Skeletal muscle tissue (tissue), 4 donors: ENCODE data around the gene PRSS27. TPM values are rescaled to one million over a fixed set of nuclear protein-coding genes. Genes with fewer than 3 reads are reported as not detected.

Experiments used
- H3K27ac ChIP-seq: one replicate; pipeline ENCODE4 v1.7.0; 2013; ENCODE audit warnings: mild to moderate bottlenecking, low read depth, low read length, inconsistent platforms
- H3K27me3 ChIP-seq, 3 donors: one replicate each; pipeline ENCODE4 v1.7.0; 2013; ENCODE audit warnings: low read length in 3 of 3; ENCODE audit not compliant: control insufficient read depth in 3 of 3, insufficient read depth in 3 of 3
- H3K36me3 ChIP-seq, 3 donors: one replicate each; pipeline ENCODE4 v1.7.0; 2013; ENCODE audit warnings: low read length in 3 of 3; ENCODE audit not compliant: control insufficient read depth in 3 of 3, insufficient read depth in 3 of 3
- H3K4me1 ChIP-seq, 3 donors: one replicate each; pipeline ENCODE4 v1.7.0; 2013; ENCODE audit warnings: low read length in 3 of 3, mild to moderate bottlenecking in 3 of 3; ENCODE audit not compliant: control insufficient read depth in 3 of 3, insufficient read depth in 3 of 3
- H3K4me3 ChIP-seq, 3 donors: one replicate each; pipeline ENCODE4 v1.7.0; 2013; ENCODE audit warnings: low read length in 3 of 3
- H3K9ac ChIP-seq, 3 donors: one replicate each; pipeline ENCODE4 v1.7.0; 2013; ENCODE audit warnings: low read length in 3 of 3, mild to moderate bottlenecking in 3 of 3, moderate library complexity in 2 of 3, low read depth in 1 of 3
- H3K9me3 ChIP-seq, 3 donors: one replicate each; pipeline ENCODE4 v1.7.0; 2013; ENCODE audit warnings: low read length in 3 of 3; ENCODE audit not compliant: control insufficient read depth in 3 of 3
- total RNA-seq: library from RNA; depleted of rRNA; stranded (reverse); fragments of >200 nt; gene quantifications from one replicate; pipeline ENCODE4 v1.2.3, GENCODE V29; 2014
- donor health status: Osteomylitis.

The PRSS27 gene
- total RNA-seq, 1 donor from 2014 or later, result not detected

DNA sequence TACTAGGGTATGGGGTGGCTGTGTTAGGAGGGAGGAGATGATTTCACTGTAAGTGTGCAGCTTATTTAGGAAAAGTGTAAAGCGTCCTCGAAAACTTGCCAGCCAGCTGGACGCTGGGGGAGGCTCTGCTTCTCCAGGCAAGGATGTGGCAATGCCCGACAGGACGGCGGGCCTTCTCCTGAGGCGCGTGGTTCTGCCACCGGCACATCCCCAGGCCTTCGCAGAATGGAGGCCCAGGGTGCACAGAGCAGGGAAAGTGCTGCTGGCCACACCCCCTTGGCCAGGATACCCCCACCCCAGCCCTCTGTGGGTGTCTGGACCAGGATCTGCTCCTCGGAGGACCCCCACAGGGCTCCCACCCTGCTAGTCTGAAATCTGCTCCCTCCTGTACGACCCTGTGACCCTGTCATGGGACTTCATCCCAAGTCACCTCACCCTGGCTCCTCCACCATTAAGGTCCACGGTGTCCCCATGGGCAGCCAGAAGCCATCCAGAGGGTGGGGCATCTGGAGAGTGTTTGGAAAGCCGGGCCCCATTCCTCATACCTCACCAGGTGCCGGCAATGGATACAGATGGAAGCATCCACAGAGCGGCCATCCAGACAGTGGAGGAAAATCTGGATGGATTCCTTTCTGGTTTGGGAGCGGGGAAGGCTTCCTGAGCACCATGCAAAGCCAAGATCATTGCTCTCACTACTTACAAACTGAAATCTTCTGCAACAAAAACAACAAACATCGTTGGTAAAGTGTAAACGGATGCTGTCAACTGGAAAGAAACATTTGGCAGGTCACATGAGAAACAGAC, 23.2 kb upstream of the PRSS27 start:
- H3K9ac ChIP-seq, result no peak overlapping the region
- H3K9me3 ChIP-seq, result no peaks in the 10 kb centered on the region
- H3K4me3 ChIP-seq, result no peak overlapping the region
- H3K36me3 ChIP-seq, result no peaks in the 10 kb centered on the region
- no peak overlapping the region for H3K27ac ChIP-seq
- no peaks in the 10 kb centered on the region for H3K4me1 ChIP-seq
- H3K27me3 ChIP-seq, result peaks cover 7 to 15% (median 12%) of the 10 kb centered on the region in 3 donors

DNA sequence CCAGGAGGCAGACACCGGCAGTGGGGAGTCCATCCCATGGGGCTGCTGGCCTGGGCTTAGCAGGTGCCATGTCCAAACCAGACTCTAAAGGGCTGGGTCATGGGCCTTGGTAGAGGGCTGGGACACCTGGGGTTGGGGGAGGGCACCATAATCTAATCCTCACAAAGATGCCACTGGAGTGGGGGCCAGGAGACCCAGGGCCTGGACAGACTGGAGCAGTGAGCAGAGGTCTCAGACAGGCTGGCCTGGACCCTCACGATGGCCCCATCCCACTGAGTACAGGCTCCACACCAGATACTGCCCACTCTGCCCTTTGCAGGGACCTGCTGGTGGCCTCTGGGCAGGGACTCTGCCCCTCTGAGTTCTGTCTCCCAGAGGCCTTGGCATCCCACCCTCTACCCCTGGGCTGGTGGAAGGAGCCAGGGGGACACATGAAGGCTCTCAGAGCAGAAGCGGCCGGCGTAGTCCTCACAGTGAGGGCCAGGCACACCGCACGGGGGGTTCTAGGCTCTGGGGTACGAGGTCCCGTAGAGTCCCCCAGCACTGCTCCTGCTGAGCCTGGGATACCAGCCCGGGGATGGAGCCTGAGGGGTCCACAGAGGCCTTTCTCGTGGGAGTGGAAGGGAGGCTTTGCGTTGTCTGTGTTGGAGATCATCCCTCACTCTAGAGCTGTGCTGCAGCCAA, 22.4 kb upstream of the PRSS27 start:
- Histone ChIP-seq H3K9ac (no peak overlapping the region), H3K4me1 (no peaks in the 10 kb centered on the region)

DNA sequence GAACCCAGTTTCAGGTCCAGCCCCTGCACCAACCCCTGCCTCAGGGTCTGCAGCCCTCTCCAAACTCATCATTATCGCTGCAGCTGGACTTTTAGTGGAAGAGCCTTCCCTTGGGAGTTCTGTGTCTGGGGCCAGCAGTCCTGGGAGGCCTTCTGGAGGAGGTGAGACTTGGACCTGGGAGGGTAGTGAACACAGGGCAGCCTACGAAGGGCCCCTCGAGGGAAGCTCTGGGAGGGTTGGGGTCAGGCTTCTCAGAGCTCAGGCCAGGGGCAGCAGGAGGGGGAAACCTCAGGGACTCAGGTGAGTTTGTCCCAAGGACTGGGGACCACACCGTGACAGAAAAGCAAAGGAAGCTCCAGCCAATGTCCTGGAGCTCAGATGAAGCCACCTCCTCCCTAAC, 21.1 kb upstream of the PRSS27 start:
- Histone ChIP-seq H3K4me1 (no peaks in the 10 kb centered on the region), H3K27me3 (peaks cover 23 to 26% (median 23%) of the 10 kb centered on the region in 3 donors), H3K9me3 (no peaks in the 10 kb centered on the region), H3K36me3 (no peaks in the 10 kb centered on the region), H3K4me3 (no peak overlapping the region), H3K27ac (no peak overlapping the region), H3K9ac (no peak overlapping the region)

More for the DNA sequence above, 22.4 kb upstream of the PRSS27 start:
- no peak overlapping the region for H3K27ac ChIP-seq
- no peak overlapping the region for H3K4me3 ChIP-seq
- H3K36me3 ChIP-seq, result no peaks in the 10 kb centered on the region
- H3K9me3 ChIP-seq, result no peaks in the 10 kb centered on the region
- H3K27me3 ChIP-seq, result peaks cover 14 to 23% (median 14%) of the 10 kb centered on the region in 3 donors

DNA sequence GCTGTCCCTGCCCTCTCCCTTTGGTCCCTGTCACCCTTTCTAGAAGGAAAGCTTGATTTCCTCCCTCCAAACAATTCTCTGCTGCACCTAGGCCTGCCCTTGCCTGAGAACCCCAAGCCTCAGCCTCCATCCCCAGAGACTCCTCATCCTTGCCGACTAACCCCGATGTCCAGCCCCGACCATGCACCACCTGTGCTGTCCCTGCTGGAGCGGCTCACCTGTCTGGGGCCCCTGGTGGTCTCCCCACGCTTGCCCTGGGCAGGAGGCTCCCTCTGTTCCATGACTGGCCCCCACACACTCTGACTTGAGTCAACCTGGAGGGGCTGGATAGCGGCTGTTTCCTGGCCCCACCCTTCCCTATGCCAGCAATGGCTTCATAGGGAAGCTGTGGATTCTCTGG, 20.5 kb upstream of the PRSS27 start:
- Histone ChIP-seq H3K4me3 (no peak overlapping the region), H3K27ac (no peak overlapping the region), H3K9me3 (no peaks in the 10 kb centered on the region), H3K4me1 (no peaks in the 10 kb centered on the region), H3K9ac (no peak overlapping the region), H3K27me3 (peaks cover 23 to 26% (median 23%) of the 10 kb centered on the region in 3 donors), H3K36me3 (no peaks in the 10 kb centered on the region)

DNA sequence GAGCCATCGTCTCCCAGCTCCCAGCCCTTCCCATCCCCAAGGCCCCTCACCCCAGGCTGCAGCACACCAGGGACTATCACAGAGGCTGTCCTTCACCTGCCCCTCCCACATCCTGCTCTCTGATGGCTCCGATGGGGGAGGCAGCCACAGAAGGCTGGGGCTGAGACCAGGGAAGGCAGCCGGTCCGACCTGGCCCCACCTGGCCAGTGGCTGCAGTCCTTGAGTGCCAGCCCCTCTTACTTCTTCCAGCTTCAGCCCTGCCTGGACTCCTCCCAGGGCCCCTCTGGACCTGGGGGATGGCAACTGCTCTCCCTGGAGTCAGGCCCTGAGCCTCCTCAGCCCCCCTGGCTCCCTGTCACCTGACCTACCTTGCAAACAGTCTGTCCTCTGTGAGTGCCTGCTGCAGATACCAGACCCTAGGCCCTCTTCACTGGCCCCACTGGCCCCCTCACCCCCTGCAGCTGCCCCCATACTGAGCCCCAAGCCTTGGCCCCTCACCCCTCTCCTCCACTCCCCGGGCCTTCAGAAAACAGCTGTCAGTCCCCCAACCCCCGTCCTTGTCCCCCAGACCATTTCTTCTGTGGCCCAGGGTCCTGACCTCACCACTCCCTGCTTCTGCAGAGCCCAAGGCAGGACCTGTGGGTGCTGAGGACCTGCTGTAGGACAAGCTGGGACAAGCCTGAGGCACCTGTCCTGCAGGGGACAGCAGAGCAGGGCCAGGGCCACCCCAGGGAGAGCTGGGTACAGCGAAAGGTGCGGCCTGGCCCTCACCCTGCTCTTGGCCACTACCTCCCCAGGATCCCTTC, 19.8 kb upstream of the PRSS27 start:
- no peak overlapping the region for H3K27ac ChIP-seq
- no peaks in the 10 kb centered on the region for H3K9me3 ChIP-seq
- peaks cover 23 to 26% (median 26%) of the 10 kb centered on the region in 3 donors for H3K27me3 ChIP-seq
- no peak overlapping the region for H3K9ac ChIP-seq
- H3K36me3 ChIP-seq, result no peaks in the 10 kb centered on the region
- no peak overlapping the region for H3K4me3 ChIP-seq
- H3K4me1 ChIP-seq, result no peaks in the 10 kb centered on the region

DNA sequence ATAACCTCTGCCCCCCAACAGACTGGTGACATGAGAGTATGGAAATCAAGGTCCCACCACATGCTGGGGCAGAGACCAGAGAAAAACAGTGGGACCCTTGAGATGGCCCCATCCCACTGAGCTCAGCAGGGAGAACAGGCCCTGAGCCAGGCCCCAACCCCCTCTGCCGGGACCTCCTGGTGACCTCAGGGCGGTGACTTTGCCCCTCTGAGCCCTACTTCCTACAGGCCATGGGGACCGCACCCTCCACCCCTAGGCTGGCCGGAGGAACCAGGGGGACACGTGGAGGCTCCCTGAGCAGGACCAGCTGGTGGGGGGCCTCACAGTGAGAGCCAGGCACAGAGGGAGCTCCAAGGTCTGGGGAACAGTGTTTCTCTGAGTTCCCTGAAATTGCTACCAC, 18.6 kb upstream of the PRSS27 start:
- H3K4me3 ChIP-seq, result no peak overlapping the region
- no peaks in the 10 kb centered on the region for H3K9me3 ChIP-seq
- no peaks in the 10 kb centered on the region for H3K4me1 ChIP-seq
- H3K27me3 ChIP-seq, result peaks cover 23 to 26% (median 26%) of the 10 kb centered on the region in 3 donors
- no peaks in the 10 kb centered on the region for H3K36me3 ChIP-seq
- no peak overlapping the region for H3K9ac ChIP-seq
- no peak overlapping the region for H3K27ac ChIP-seq

DNA sequence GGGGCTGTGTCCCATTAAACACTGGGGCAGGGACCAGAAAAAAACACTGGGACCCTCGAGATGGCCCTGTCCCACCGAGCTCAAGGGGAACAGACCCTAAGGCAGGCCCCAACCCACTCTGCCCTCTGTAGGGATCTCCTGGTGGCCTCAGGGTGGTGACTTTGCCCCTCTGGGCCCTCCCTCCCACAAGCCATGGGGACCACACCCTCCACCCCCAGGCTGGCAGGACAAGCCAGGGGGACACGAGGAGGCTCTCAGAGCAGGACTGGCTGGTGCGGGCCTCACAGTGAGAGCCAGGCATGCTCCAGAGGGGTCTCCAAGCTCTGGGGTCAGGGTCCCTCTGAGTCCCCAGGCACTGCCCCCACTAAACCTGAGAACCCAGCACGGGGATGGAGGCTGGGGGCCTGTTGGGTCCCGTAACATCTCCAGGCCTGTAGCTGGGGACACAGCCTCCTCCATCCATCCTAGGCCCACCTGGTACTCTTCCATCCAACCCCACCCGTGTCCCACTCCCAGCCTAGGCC, 17.9 kb upstream of the PRSS27 start:
- Histone ChIP-seq H3K9me3 (no peaks in the 10 kb centered on the region), H3K9ac (no peak overlapping the region), H3K4me1 (no peaks in the 10 kb centered on the region), H3K4me3 (no peak overlapping the region), H3K27me3 (peaks cover 23 to 26% (median 26%) of the 10 kb centered on the region in 3 donors), H3K27ac (no peak overlapping the region), H3K36me3 (no peaks in the 10 kb centered on the region)

DNA sequence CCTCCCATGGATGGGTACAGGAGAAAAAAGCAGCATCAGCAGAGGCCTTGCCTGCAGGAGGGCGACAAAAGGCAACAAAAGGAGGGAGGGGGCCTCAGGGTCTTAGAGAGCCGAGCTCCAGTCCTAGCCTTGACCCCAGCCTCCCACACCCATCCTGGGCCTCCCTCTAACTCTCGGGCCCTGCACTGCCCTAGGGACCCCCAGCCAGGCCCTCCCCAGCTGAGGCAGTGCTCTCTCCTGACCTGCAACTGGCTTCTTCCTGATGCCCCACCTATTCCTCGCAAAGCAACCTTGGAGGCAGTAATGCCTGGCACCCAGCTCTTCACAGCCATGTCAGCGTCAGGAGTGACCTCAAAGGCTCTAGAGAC, 17.2 kb upstream of the PRSS27 start:
- Histone ChIP-seq H3K9ac (no peak overlapping the region), H3K27ac (no peak overlapping the region), H3K4me3 (no peak overlapping the region), H3K27me3 (peaks cover 23 to 26% (median 24%) of the 10 kb centered on the region in 3 donors), H3K9me3 (no peaks in the 10 kb centered on the region), H3K36me3 (no peaks in the 10 kb centered on the region), H3K4me1 (no peaks in the 10 kb centered on the region)

DNA sequence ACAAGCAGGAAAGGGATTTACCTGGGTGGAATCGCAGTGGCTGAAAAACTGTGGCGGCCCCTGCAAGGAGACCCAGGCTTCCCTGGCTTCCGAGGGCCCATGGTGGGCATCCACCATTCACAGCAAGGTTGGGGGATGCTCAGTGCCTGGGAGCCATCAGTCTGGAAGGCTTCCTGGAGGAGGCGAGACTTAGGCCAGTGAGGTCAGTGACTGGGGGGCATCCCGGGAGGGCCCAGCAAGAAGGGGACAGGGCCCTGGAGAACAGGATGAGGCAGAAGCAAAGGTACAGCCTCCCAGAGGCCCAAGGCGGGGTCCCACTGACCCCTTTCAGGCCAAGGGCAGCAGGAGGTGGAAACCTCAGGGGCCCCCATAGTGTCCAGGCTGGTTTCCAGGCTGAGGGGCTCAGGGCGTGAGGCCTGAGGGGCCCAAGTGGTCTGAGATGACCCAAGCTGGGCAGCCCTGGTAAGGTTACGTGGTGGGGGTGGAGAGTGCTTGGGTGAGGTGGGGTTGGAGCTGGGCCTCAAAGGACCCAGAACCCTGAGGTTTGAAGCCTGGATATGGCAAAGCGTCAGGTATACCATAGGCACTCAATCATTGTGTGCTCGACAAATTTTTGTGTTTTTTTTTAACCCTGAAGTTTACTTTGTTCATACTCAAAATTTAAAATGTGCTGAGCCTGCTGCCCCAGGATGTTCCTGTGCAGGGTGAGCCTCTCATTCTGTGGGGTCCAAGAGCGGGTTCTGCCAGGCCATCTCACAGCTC, 16.6 kb upstream of the PRSS27 start:
- no peak overlapping the region for H3K27ac ChIP-seq
- H3K4me1 ChIP-seq, result no peaks in the 10 kb centered on the region
- no peak overlapping the region for H3K9ac ChIP-seq
- H3K36me3 ChIP-seq, result no peaks in the 10 kb centered on the region
- no peaks in the 10 kb centered on the region for H3K9me3 ChIP-seq
- peaks cover 23 to 26% (median 24%) of the 10 kb centered on the region in 3 donors for H3K27me3 ChIP-seq
- H3K4me3 ChIP-seq, result no peak overlapping the region
